ENCODE data around the gene CENPN.

Gene CENPN

GRCh38 chr16:81069063-81069462 is 62.0 kb downstream of the CENPN start:
- Histone ChIP-seq H3K9ac (ENCODE audit: low read depth, low read length, poor library complexity) (no peak overlapping the region), H3K4me3 (ENCODE audit: low read length in 2 of 2) (no peak overlapping the region), H3K4ac (ENCODE audit: low read length) (no peak overlapping the region), H4K8ac (ENCODE audit: low read depth, low read length) (no peak overlapping the region), H3K4me1 (ENCODE audit: control insufficient read depth in 2 of 2, insufficient read depth in 1 of 2, low read depth in 1 of 2, low read length in 2 of 2) (peaks cover 2 to 4% of the 10 kb centered on the region in 2 donors), H2AFZ (ENCODE audit: low read length) (no peak overlapping the region), H3K27ac (replicated peaks; ENCODE audit: low read length) (no peak overlapping the region), H2BK5ac (ENCODE audit: low read length) (no peak overlapping the region), H2BK120ac (ENCODE audit: low read depth, low read length) (no peak overlapping the region), H2BK15ac (ENCODE audit: low read length) (no peak overlapping the region), H2AK5ac (ENCODE audit: low read depth, low read length) (no peak overlapping the region), H3K23ac (ENCODE audit: low read depth, low read length, poor library complexity) (no peak overlapping the region), H4K91ac (ENCODE audit: low read depth, low read length, poor library complexity) (no peak overlapping the region), H2BK12ac (ENCODE audit: low read length) (no peak overlapping the region), H3K36me3 (replicated peaks in 1 of 2; ENCODE audit: control insufficient read depth in 2 of 2, insufficient read depth in 2 of 2, low read length in 2 of 2) (no peaks in the 10 kb centered on the region), H3K14ac (ENCODE audit: low read length) (no peak overlapping the region), H3K18ac (ENCODE audit: low read length) (no peak overlapping the region), H3K27me3 (ENCODE audit: control insufficient read depth in 3 of 3, insufficient read depth in 3 of 3, low read depth in 1 of 3, low read length in 3 of 3) (no peaks in the 10 kb centered on the region), H3K4me2 (ENCODE audit: insufficient read depth, low read length, poor library complexity, severe bottlenecking) (no peak overlapping the region), H3K79me1 (ENCODE audit: low read depth, low read length) (no peaks in the 10 kb centered on the region), H3K9me3 (replicated peaks in 1 of 2; ENCODE audit: control insufficient read depth in 2 of 2, insufficient read depth in 1 of 2, low read depth in 1 of 2, low read length in 2 of 2) (peaks cover 0 to 2% of the 10 kb centered on the region in 2 donors)
- WGBS, 2 donors (ENCODE audit: extremely low coverage in 2 of 2, insufficient read length in 2 of 2, insufficient replicate concordance in 1 of 2), result no CpG with 5 or more reads among the region's 4 CpGs
- DNase-seq (ENCODE audit: low spot score), result no peak

- H3K4ac ChIP-seq (ENCODE audit: low read length), result no peak overlapping the region
- H3K27me3 ChIP-seq (ENCODE audit: control insufficient read depth in 3 of 3, insufficient read depth in 3 of 3, low read depth in 1 of 3, low read length in 3 of 3), result no peaks in the 10 kb centered on the region
- no peak overlapping the region for H2BK12ac ChIP-seq (ENCODE audit: low read length)
- H3K4me1 ChIP-seq (ENCODE audit: control insufficient read depth in 2 of 2, insufficient read depth in 1 of 2, low read depth in 1 of 2, low read length in 2 of 2), result peaks cover 2 to 4% of the 10 kb centered on the region in 2 donors
- H3K14ac ChIP-seq (ENCODE audit: low read length), result no peak overlapping the region
- H2BK5ac ChIP-seq (ENCODE audit: low read length), result no peak overlapping the region
- no peak overlapping the region for H2BK15ac ChIP-seq (ENCODE audit: low read length)
- H3K36me3 ChIP-seq (replicated peaks in 1 of 2; ENCODE audit: control insufficient read depth in 2 of 2, insufficient read depth in 2 of 2, low read length in 2 of 2), result no peaks in the 10 kb centered on the region
- H2AFZ ChIP-seq (ENCODE audit: low read length), result no peak overlapping the region
- H2BK120ac ChIP-seq (ENCODE audit: low read depth, low read length), result no peak overlapping the region
- H3K4me3 ChIP-seq (ENCODE audit: low read length in 2 of 2), result no peak overlapping the region
- H3K18ac ChIP-seq (ENCODE audit: low read length), result no peak overlapping the region
- no peak for DNase-seq (ENCODE audit: low spot score)
- no peak overlapping the region for H3K23ac ChIP-seq (ENCODE audit: low read depth, low read length, poor library complexity)
- H3K4me2 ChIP-seq (ENCODE audit: insufficient read depth, low read length, poor library complexity, severe bottlenecking), result no peak overlapping the region
- peaks cover 0 to 2% of the 10 kb centered on the region in 2 donors for H3K9me3 ChIP-seq (replicated peaks in 1 of 2; ENCODE audit: control insufficient read depth in 2 of 2, insufficient read depth in 1 of 2, low read depth in 1 of 2, low read length in 2 of 2)
- no CpG with 5 or more reads among the region's 8 CpGs for WGBS, 2 donors (ENCODE audit: extremely low coverage in 2 of 2, insufficient read length in 2 of 2, insufficient replicate concordance in 1 of 2)
- no peak overlapping the region for H3K9ac ChIP-seq (ENCODE audit: low read depth, low read length, poor library complexity)
- H3K27ac ChIP-seq (replicated peaks; ENCODE audit: low read length), result no peak overlapping the region
- H2AK5ac ChIP-seq (ENCODE audit: low read depth, low read length), result no peak overlapping the region
- no peak overlapping the region for H4K8ac ChIP-seq (ENCODE audit: low read depth, low read length)
- no peak overlapping the region for H4K91ac ChIP-seq (ENCODE audit: low read depth, low read length, poor library complexity)
- H3K79me1 ChIP-seq (ENCODE audit: low read depth, low read length), result no peaks in the 10 kb centered on the region
These were observed 64.0 kb downstream of the CENPN start for GRCh38 chr16:81070979-81071378.

- H4K91ac ChIP-seq (ENCODE audit: low read depth, low read length, poor library complexity), result no peak overlapping the region
- no peak overlapping the region for H3K27ac ChIP-seq (replicated peaks; ENCODE audit: low read length)
- H3K14ac ChIP-seq (ENCODE audit: low read length), result no peak overlapping the region
- H2BK5ac ChIP-seq (ENCODE audit: low read length), result no peak overlapping the region
- H2BK15ac ChIP-seq (ENCODE audit: low read length), result no peak overlapping the region
- H3K4ac ChIP-seq (ENCODE audit: low read length), result no peak overlapping the region
- WGBS, 2 donors (ENCODE audit: extremely low coverage in 2 of 2, insufficient read length in 2 of 2, insufficient replicate concordance in 1 of 2), result no CpG with 5 or more reads among the region's 4 CpGs
- no peak overlapping the region for H3K4me3 ChIP-seq (ENCODE audit: low read length in 2 of 2)
- peaks cover 0 to 2% of the 10 kb centered on the region in 2 donors for H3K9me3 ChIP-seq (replicated peaks in 1 of 2; ENCODE audit: control insufficient read depth in 2 of 2, insufficient read depth in 1 of 2, low read depth in 1 of 2, low read length in 2 of 2)
- no peak overlapping the region for H3K9ac ChIP-seq (ENCODE audit: low read depth, low read length, poor library complexity)
- DNase-seq (ENCODE audit: low spot score), result no peak
- no peak overlapping the region for H4K8ac ChIP-seq (ENCODE audit: low read depth, low read length)
- H3K18ac ChIP-seq (ENCODE audit: low read length), result no peak overlapping the region
- H3K4me1 ChIP-seq (ENCODE audit: control insufficient read depth in 2 of 2, insufficient read depth in 1 of 2, low read depth in 1 of 2, low read length in 2 of 2), result peaks cover 0 to 4% of the 10 kb centered on the region in 2 donors
- no peaks in the 10 kb centered on the region for H3K27me3 ChIP-seq (ENCODE audit: control insufficient read depth in 3 of 3, insufficient read depth in 3 of 3, low read depth in 1 of 3, low read length in 3 of 3)
- H2AFZ ChIP-seq (ENCODE audit: low read length), result no peak overlapping the region
- H2BK120ac ChIP-seq (ENCODE audit: low read depth, low read length), result no peak overlapping the region
- H3K4me2 ChIP-seq (ENCODE audit: insufficient read depth, low read length, poor library complexity, severe bottlenecking), result no peak overlapping the region
- no peaks in the 10 kb centered on the region for H3K79me1 ChIP-seq (ENCODE audit: low read depth, low read length)
- H3K36me3 ChIP-seq (replicated peaks in 1 of 2; ENCODE audit: control insufficient read depth in 2 of 2, insufficient read depth in 2 of 2, low read length in 2 of 2), result no peaks in the 10 kb centered on the region
- no peak overlapping the region for H2AK5ac ChIP-seq (ENCODE audit: low read depth, low read length)
- no peak overlapping the region for H2BK12ac ChIP-seq (ENCODE audit: low read length)
- H3K23ac ChIP-seq (ENCODE audit: low read depth, low read length, poor library complexity), result no peak overlapping the region
These were observed 64.8 kb downstream of the CENPN start for GRCh38 chr16:81071805-81072204.

GRCh38 chr16:81073560-81074330 is 66.7 kb downstream of the CENPN start:
- no peak overlapping the region for H2BK12ac ChIP-seq (ENCODE audit: low read length)
- peaks cover 0 to 4% of the 10 kb centered on the region in 2 donors for H3K4me1 ChIP-seq (ENCODE audit: control insufficient read depth in 2 of 2, insufficient read depth in 1 of 2, low read depth in 1 of 2, low read length in 2 of 2)
- no peak overlapping the region for H3K4me2 ChIP-seq (ENCODE audit: insufficient read depth, low read length, poor library complexity, severe bottlenecking)
- no peaks in the 10 kb centered on the region for H3K27me3 ChIP-seq (ENCODE audit: control insufficient read depth in 3 of 3, insufficient read depth in 3 of 3, low read depth in 1 of 3, low read length in 3 of 3)
- H2BK120ac ChIP-seq (ENCODE audit: low read depth, low read length), result no peak overlapping the region
- H3K79me1 ChIP-seq (ENCODE audit: low read depth, low read length), result no peaks in the 10 kb centered on the region
- DNase-seq (ENCODE audit: low spot score), result no peak
- H4K91ac ChIP-seq (ENCODE audit: low read depth, low read length, poor library complexity), result no peak overlapping the region
- WGBS, 2 donors (ENCODE audit: extremely low coverage in 2 of 2, insufficient read length in 2 of 2, insufficient replicate concordance in 1 of 2), result no CpG with 5 or more reads among the region's 5 CpGs
- peaks cover 0 to 2% of the 10 kb centered on the region in 2 donors for H3K9me3 ChIP-seq (replicated peaks in 1 of 2; ENCODE audit: control insufficient read depth in 2 of 2, insufficient read depth in 1 of 2, low read depth in 1 of 2, low read length in 2 of 2)
- no peak overlapping the region for H3K23ac ChIP-seq (ENCODE audit: low read depth, low read length, poor library complexity)
- H3K4ac ChIP-seq (ENCODE audit: low read length), result no peak overlapping the region
- no peak overlapping the region for H2BK15ac ChIP-seq (ENCODE audit: low read length)
- no peak overlapping the region for H3K18ac ChIP-seq (ENCODE audit: low read length)
- H3K4me3 ChIP-seq (ENCODE audit: low read length in 2 of 2), result no peak overlapping the region
- no peak overlapping the region for H2BK5ac ChIP-seq (ENCODE audit: low read length)
- H3K9ac ChIP-seq (ENCODE audit: low read depth, low read length, poor library complexity), result no peak overlapping the region
- no peak overlapping the region for H2AFZ ChIP-seq (ENCODE audit: low read length)
- no peak overlapping the region for H3K14ac ChIP-seq (ENCODE audit: low read length)
- no peaks in the 10 kb centered on the region for H3K36me3 ChIP-seq (replicated peaks in 1 of 2; ENCODE audit: control insufficient read depth in 2 of 2, insufficient read depth in 2 of 2, low read length in 2 of 2)
- H3K27ac ChIP-seq (replicated peaks; ENCODE audit: low read length), result no peak overlapping the region
- H4K8ac ChIP-seq (ENCODE audit: low read depth, low read length), result no peak overlapping the region
- H2AK5ac ChIP-seq (ENCODE audit: low read depth, low read length), result no peak overlapping the region

All from neuronal stem cell (in vitro differentiated cells).